Testis (tissue), 3 donors: ENCODE results near the gene SLC4A8. TPM values are rescaled to one million over a fixed set of nuclear protein-coding genes. Genes with fewer than 3 reads are reported as not detected.

ENCODE experiments used
- DNase-seq: peaks from one replicate; pipeline ENCODE4 v3.0.0-alpha.2; 2019
- H3K27ac ChIP-seq, 2 donors: fragments of 200-600 bp; sonication (generic); one replicate each; pipeline ENCODE4 v1.5.1; 2019
- H3K27me3 ChIP-seq: fragments of 200-600 bp; sonication (generic); one replicate; pipeline ENCODE4 v1.5.1; 2019
- H3K36me3 ChIP-seq: fragments of 200-600 bp; sonication (generic); one replicate; pipeline ENCODE4 v1.5.1; 2017; ENCODE audit warnings: low read depth; ENCODE audit errors: missing control alignments
- H3K4me1 ChIP-seq: fragments of 200-600 bp; sonication (generic); one replicate; pipeline ENCODE4 v1.5.1; 2019
- H3K4me3 ChIP-seq, 2 donors: fragments of 200-600 bp; sonication (generic); one replicate each; pipeline ENCODE4 v1.5.1; 2017 to 2019
- H3K9me3 ChIP-seq: fragments of 200-600 bp; sonication (generic); one replicate; pipeline ENCODE4 v1.5.1; 2017
- POLR2A ChIP-seq: fragments of 450-650 bp; IDR thresholded peaks from one replicate; pipeline ENCODE4 v1.6.1; 2017; ENCODE audit warnings: antibody characterized with exemption, mild to moderate bottlenecking, moderate library complexity
- WGBS, 2 donors: methylation state at CpG; one replicate each; pipeline ENCODE4 v1.1.5; 2018; 5-methylcytosine and 5-hydroxymethylcytosine counted together
- intact Hi-C: fragments of 100-400 bp; cut with DNase I; formaldehyde crosslinking; loops from one replicate; pipeline ENCODE4 v1.15.1; 2023; ENCODE audit warnings: low total_unique reads
- polyA plus RNA-seq: library from polyadenylated mRNA; stranded (reverse); fragments of 350-450 nt; fragmentation: Illumina TruSeq; extraction: RNeasy Lipid Tissue Mini Kit (QIAGEN cat#74804); gene quantifications from one replicate; pipeline ENCODE4 v1.2.3, GENCODE V29; 2014; ENCODE audit warnings: low read depth, low replicate concordance; ENCODE audit not compliant: insufficient read depth
- total RNA-seq, 2 donors: library from RNA; depleted of rRNA; stranded (reverse); fragments of >200 nt; gene quantifications; one replicate each; pipeline ENCODE4 v1.2.3, GENCODE V29; 2016
- TF ChIP-seq, protein P1 (sequence below), 3 experiments: fragments of 450-650 bp in 2 of 3; fragments of 200-600 bp in 1 of 3; sonication (generic) in 1 of 3; IDR thresholded peaks; one replicate each; pipeline ENCODE4 v1.5.1; 2016 to 2019; ENCODE audit warnings: antibody characterized with exemption in 3 of 3, mild to moderate bottlenecking in 2 of 3, moderate library complexity in 1 of 3

SLC4A8 gene
- total and polyA plus RNA-seq, 3 donors from 2014 or later, result 52.7 to 78.6 (median 63.7) TPM

- Histone ChIP-seq H3K36me3 (no peaks in the 10 kb centered on the region), H3K27me3 (no peaks in the 10 kb centered on the region), H3K27ac (no peak overlapping the region), H3K4me3 (no peak overlapping the region), H3K4me1 (peaks cover 4% of the 10 kb centered on the region), H3K9me3 (no peaks in the 10 kb centered on the region)
- intact Hi-C loops, result no loop called here
- no peak for DNase-seq
- no peak for TF ChIP-seq POLR2A
- TF ChIP-seq, protein P1, sequence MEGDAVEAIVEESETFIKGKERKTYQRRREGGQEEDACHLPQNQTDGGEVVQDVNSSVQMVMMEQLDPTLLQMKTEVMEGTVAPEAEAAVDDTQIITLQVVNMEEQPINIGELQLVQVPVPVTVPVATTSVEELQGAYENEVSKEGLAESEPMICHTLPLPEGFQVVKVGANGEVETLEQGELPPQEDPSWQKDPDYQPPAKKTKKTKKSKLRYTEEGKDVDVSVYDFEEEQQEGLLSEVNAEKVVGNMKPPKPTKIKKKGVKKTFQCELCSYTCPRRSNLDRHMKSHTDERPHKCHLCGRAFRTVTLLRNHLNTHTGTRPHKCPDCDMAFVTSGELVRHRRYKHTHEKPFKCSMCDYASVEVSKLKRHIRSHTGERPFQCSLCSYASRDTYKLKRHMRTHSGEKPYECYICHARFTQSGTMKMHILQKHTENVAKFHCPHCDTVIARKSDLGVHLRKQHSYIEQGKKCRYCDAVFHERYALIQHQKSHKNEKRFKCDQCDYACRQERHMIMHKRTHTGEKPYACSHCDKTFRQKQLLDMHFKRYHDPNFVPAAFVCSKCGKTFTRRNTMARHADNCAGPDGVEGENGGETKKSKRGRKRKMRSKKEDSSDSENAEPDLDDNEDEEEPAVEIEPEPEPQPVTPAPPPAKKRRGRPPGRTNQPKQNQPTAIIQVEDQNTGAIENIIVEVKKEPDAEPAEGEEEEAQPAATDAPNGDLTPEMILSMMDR (IDR thresholded peaks at IDR 0.05), result no peak
- WGBS, 2 donors, result 72 to 80% methylated on average over 8 to 13 of the region's 13 CpGs
These were observed 96.1 kb downstream of the SLC4A8 start for GRCh38 chr12:51520576-51521325.

DNA sequence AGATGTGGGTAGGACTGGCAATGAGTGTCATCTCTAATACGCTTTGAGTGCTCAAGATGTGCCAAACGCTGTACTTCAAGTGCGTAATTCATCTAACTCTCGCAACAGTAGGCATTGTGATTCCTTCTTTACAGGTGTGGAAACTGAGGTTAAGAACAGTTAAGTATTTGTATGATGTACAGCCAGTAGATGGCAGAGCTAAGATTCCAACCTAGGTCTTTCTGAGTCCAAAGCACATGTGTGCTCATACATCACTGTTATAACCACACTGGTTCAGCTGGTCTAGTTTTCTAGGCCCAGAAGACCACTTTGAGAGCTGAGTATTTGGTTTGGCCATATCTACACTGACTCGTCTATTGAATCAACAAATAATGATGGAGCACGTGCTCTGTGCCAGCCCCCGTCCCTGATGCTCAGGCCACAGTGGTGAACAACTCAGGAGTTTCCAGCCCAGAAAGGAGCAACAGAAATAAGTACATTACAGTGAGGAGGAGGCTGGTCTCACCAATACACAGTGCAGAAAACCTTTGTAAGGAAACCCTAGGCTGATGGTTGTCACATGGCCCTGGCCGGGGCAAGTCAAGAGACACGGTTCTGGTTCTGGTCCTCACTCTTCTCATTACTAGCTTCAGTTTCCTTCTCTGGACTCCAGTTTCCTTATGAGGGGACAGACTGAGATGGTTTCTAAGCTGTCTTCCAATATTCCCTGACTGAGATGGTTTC lies 97.1 kb downstream of the SLC4A8 start:
- H3K27me3 ChIP-seq, result no peaks in the 10 kb centered on the region
- no peak for TF ChIP-seq POLR2A
- TF ChIP-seq, protein P1 (IDR thresholded peaks at IDR 0.05), result no peak
- no peak for DNase-seq
- H3K4me1 ChIP-seq, result peaks cover 4% of the 10 kb centered on the region
- H3K9me3 ChIP-seq, result no peaks in the 10 kb centered on the region
- H3K36me3 ChIP-seq, result no peaks in the 10 kb centered on the region
- no peak overlapping the region for H3K4me3 ChIP-seq
- intact Hi-C loops, result no loop called here
- no peak overlapping the region for H3K27ac ChIP-seq
- WGBS, 2 donors, result 95 to 97% methylated on average over 9 of the region's 9 CpGs

DNA sequence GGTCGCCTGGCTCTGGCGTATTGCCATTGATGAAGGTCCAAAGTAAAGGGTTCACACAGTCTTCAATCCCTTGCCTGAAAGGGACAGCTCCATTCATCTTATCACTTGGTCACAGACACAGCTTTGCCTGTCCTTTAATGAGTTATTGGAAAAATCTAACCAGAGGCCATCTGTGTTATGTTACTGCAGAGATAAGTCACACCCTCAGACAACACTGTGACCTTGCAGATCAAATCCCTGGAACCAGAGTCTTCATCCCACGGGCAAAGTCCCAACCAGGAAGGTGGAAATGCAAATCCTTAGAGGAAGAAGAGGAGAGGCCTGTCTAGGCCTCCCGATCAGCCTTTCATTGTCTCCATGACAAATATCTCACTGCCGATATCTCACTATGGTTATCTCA lies 98.1 kb downstream of the SLC4A8 start:
- no peak for TF ChIP-seq POLR2A
- TF ChIP-seq, protein P1 (IDR thresholded peaks at IDR 0.05), result no peak
- peaks cover 4% of the 10 kb centered on the region for H3K4me1 ChIP-seq
- DNase-seq, result no peak
- 77 to 82% methylated on average over 5 of the region's 5 CpGs for WGBS, 2 donors
- intact Hi-C loops, result no loop called here
- H3K9me3 ChIP-seq, result no peaks in the 10 kb centered on the region
- no peaks in the 10 kb centered on the region for H3K36me3 ChIP-seq
- no peak overlapping the region for H3K27ac ChIP-seq
- H3K27me3 ChIP-seq, result no peaks in the 10 kb centered on the region
- no peak overlapping the region for H3K4me3 ChIP-seq

GRCh38 chr12:51524386-51524901 lies 99.8 kb downstream of the SLC4A8 start:
- no peak for TF ChIP-seq POLR2A
- TF ChIP-seq, protein P1 (IDR thresholded peaks at IDR 0.05), result no peak
- H3K27ac ChIP-seq, result no peak overlapping the region
- H3K9me3 ChIP-seq, result no peaks in the 10 kb centered on the region
- H3K4me3 ChIP-seq, result no peak overlapping the region
- no peaks in the 10 kb centered on the region for H3K27me3 ChIP-seq
- H3K36me3 ChIP-seq, result no peaks in the 10 kb centered on the region
- WGBS, 2 donors, result 66 to 93% methylated on average over 3 to 6 of the region's 6 CpGs
- intact Hi-C loops, result no loop called here
- DNase-seq, result no peak
- H3K4me1 ChIP-seq, result peaks cover 4% of the 10 kb centered on the region
